ENCODE data around the gene TSEN34.

Gene TSEN34

GRCh38 chr19:54152878-54153524 is 38.1 kb upstream of the TSEN34 start:
- Histone ChIP-seq H4K20me1 (ENCODE audit: insufficient read depth, low read length, poor library complexity, severe bottlenecking) (peaks cover 5% of the 10 kb centered on the region), H3K9me3 (ENCODE audit: insufficient read depth, low read depth, low read length) (no peaks in the 10 kb centered on the region), H3K4me1 (ENCODE audit: insufficient read depth, low read length, poor library complexity, severe bottlenecking) (peaks cover under 1% of the 10 kb centered on the region), H3K9me2 (replicated peaks; ENCODE audit: low read depth, low read length) (no peaks in the 10 kb centered on the region), H3K9ac (ENCODE audit: low read depth, low read length, poor library complexity, severe bottlenecking) (no peak overlapping the region), H3K36me3 (ENCODE audit: insufficient read depth, low read length) (peaks cover 84% of the 10 kb centered on the region; the same call in 1 of the 2 replicates), H3K79me2 (ENCODE audit: insufficient read depth, low read length) (peaks cover 7% of the 10 kb centered on the region; the same call in 1 of the 2 replicates), H3K4me3 (ENCODE audit: low read length, poor library complexity, severe bottlenecking) (no peak overlapping the region), H3F3A (ENCODE audit: low read depth) (peaks cover 10% of the 10 kb centered on the region; the same call in 1 of the 2 replicates), H3K27me3 (ENCODE audit: insufficient read depth, low read length, poor library complexity, severe bottlenecking) (no peaks in the 10 kb centered on the region), H3K4me2 (ENCODE audit: low read depth, low read length, poor library complexity, severe bottlenecking) (no peak overlapping the region), H2AFZ (ENCODE audit: low read length) (no peak overlapping the region)
- TF ChIP-seq, protein P1, sequence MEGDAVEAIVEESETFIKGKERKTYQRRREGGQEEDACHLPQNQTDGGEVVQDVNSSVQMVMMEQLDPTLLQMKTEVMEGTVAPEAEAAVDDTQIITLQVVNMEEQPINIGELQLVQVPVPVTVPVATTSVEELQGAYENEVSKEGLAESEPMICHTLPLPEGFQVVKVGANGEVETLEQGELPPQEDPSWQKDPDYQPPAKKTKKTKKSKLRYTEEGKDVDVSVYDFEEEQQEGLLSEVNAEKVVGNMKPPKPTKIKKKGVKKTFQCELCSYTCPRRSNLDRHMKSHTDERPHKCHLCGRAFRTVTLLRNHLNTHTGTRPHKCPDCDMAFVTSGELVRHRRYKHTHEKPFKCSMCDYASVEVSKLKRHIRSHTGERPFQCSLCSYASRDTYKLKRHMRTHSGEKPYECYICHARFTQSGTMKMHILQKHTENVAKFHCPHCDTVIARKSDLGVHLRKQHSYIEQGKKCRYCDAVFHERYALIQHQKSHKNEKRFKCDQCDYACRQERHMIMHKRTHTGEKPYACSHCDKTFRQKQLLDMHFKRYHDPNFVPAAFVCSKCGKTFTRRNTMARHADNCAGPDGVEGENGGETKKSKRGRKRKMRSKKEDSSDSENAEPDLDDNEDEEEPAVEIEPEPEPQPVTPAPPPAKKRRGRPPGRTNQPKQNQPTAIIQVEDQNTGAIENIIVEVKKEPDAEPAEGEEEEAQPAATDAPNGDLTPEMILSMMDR (conservative IDR thresholded peaks at IDR 0.05; ENCODE audit: low read length): no peak
- TF ChIP-seq EZH2phosphoT487 (IDR thresholded peaks at IDR 0.05; ENCODE audit: borderline replicate concordance): no peak

- H3K4me1 ChIP-seq (ENCODE audit: insufficient read depth, low read length, poor library complexity, severe bottlenecking): peaks cover 9% of the 10 kb centered on the region
- peaks cover 10% of the 10 kb centered on the region; the same call in 1 of the 2 replicates for H3F3A ChIP-seq (ENCODE audit: low read depth)
- H2AFZ ChIP-seq (ENCODE audit: low read length): no peak overlapping the region
- TF ChIP-seq, protein P1 (conservative IDR thresholded peaks at IDR 0.05; ENCODE audit: low read length): no peak
- no peak for TF ChIP-seq EZH2phosphoT487 (IDR thresholded peaks at IDR 0.05; ENCODE audit: borderline replicate concordance)
- H3K9me3 ChIP-seq (ENCODE audit: insufficient read depth, low read depth, low read length): no peaks in the 10 kb centered on the region
- peaks cover 16% of the 10 kb centered on the region for H3K79me2 ChIP-seq (ENCODE audit: insufficient read depth, low read length)
- no peak overlapping the region for H3K4me3 ChIP-seq (ENCODE audit: low read length, poor library complexity, severe bottlenecking)
- H3K4me2 ChIP-seq (ENCODE audit: low read depth, low read length, poor library complexity, severe bottlenecking): no peak overlapping the region
- H3K27me3 ChIP-seq (ENCODE audit: insufficient read depth, low read length, poor library complexity, severe bottlenecking): no peaks in the 10 kb centered on the region
- H3K36me3 ChIP-seq (ENCODE audit: insufficient read depth, low read length): peaks cover 77% of the 10 kb centered on the region; the same call in 1 of the 2 replicates
- no peaks in the 10 kb centered on the region for H3K9me2 ChIP-seq (replicated peaks; ENCODE audit: low read depth, low read length)
- no peak overlapping the region for H3K9ac ChIP-seq (ENCODE audit: low read depth, low read length, poor library complexity, severe bottlenecking)
- peaks cover 13% of the 10 kb centered on the region for H4K20me1 ChIP-seq (ENCODE audit: insufficient read depth, low read length, poor library complexity, severe bottlenecking)
Observed at GRCh38 chr19:54153731-54154326, 37.3 kb upstream of the TSEN34 start.

DNA sequence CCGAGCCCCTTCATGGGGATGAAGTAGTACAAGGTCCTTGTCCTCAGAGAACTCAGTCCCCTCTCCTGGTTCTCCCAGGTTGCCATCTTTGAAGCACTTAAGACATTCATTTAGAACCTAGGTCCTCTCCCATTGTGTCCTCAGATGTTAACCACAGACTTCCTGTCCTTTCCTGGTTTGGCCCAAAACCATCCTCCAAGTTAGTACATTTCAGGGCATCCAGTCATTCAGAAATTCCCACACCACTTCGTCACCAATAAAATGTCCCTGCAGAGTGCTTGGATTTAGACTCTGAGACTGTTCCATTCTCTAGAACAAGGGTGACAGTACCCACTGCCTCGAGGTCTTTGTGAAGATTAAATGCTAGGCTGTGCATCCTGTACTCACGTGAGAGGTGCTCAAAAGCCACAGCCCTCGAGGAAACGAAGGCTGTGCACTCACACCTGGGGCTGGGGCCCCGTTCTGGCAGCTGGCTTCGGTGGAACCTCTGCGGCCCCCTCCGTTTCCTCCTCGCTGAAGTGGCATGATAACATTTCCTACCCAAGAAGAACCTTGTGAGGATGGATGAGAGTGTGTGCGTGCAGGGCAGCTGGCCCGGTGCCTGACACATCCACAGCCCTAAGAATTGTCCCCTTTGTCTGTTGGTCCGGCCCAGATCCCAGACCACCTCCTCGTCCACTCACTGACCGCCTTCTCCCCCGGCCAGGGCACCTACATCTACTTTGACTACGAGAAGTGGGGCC is 36.3 kb upstream of the TSEN34 start:
- Histone ChIP-seq H3F3A (ENCODE audit: low read depth) (peaks cover 10% of the 10 kb centered on the region; the same call in 1 of the 2 replicates), H4K20me1 (ENCODE audit: insufficient read depth, low read length, poor library complexity, severe bottlenecking) (peaks cover 16% of the 10 kb centered on the region), H3K4me2 (ENCODE audit: low read depth, low read length, poor library complexity, severe bottlenecking) (no peak overlapping the region)

More for the DNA sequence above, 36.3 kb upstream of the TSEN34 start:
- H2AFZ ChIP-seq (ENCODE audit: low read length): no peak overlapping the region
- no peaks in the 10 kb centered on the region for H3K9me2 ChIP-seq (replicated peaks; ENCODE audit: low read depth, low read length)
- no peak overlapping the region for H3K9ac ChIP-seq (ENCODE audit: low read depth, low read length, poor library complexity, severe bottlenecking)
- H3K9me3 ChIP-seq (ENCODE audit: insufficient read depth, low read depth, low read length): no peaks in the 10 kb centered on the region
- TF ChIP-seq EZH2phosphoT487 (IDR thresholded peaks at IDR 0.05; ENCODE audit: borderline replicate concordance): no peak
- TF ChIP-seq, protein P1 (conservative IDR thresholded peaks at IDR 0.05; ENCODE audit: low read length): no peak
- peaks cover 13% of the 10 kb centered on the region for H3K4me1 ChIP-seq (ENCODE audit: insufficient read depth, low read length, poor library complexity, severe bottlenecking)
- peaks cover 68% of the 10 kb centered on the region; the same call in 1 of the 2 replicates for H3K36me3 ChIP-seq (ENCODE audit: insufficient read depth, low read length)
- no peak overlapping the region for H3K4me3 ChIP-seq (ENCODE audit: low read length, poor library complexity, severe bottlenecking)
- peaks cover 20% of the 10 kb centered on the region for H3K79me2 ChIP-seq (ENCODE audit: insufficient read depth, low read length)
- no peaks in the 10 kb centered on the region for H3K27me3 ChIP-seq (ENCODE audit: insufficient read depth, low read length, poor library complexity, severe bottlenecking)
